ENCODE measurements around the gene STUM. TPM values are rescaled to one million over a fixed set of nuclear protein-coding genes. Genes with fewer than 3 reads are reported as not detected.

Gene STUM
- total and polyA plus RNA-seq, 10 of the 15 experiments (the other 5 are each of a cell fraction or from before 2014, with no cell fraction given), result under 0.01 to 0.15 (median 0.09) TPM; not detected in 5

DNA sequence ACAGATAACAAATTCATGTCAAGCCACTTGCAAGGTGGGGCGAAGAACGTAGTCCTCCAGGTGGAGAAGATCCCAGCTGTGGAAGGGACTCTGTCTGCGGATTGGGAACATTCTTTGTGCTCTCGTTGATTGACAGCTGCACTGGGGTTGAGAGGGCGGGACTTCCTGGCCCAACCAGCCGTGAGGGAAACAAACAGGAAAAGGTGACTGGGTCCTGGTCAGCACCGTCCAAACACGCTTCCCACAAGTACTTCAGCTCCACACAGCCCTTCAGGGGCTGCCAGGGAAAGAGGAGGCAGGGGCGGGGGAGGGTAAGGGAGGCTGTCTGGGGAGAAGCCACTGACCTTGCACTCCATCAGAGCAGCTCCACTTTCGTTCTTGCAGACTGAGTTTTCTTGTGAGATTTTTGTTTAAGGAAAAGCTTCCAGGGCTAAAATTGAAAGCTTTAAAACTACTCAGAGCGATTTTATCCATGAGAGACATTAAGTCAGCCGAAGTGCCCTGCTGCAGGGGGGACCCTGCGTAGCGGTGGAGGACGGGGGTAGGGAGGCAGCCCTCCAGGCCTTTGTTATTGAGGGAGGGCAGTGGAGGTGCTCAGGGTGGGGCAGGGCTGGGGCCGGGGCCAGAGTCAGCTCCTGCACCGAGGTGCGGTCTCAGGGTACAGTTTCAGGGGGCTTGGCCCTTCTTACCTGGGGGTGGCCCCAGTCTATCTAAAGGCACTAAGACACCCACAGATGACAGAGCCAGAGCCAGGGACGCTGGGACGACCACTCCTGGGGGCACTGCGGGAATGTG lies 21.6 kb upstream of the STUM start (continued):
- TF ChIP-seq, protein P1, sequence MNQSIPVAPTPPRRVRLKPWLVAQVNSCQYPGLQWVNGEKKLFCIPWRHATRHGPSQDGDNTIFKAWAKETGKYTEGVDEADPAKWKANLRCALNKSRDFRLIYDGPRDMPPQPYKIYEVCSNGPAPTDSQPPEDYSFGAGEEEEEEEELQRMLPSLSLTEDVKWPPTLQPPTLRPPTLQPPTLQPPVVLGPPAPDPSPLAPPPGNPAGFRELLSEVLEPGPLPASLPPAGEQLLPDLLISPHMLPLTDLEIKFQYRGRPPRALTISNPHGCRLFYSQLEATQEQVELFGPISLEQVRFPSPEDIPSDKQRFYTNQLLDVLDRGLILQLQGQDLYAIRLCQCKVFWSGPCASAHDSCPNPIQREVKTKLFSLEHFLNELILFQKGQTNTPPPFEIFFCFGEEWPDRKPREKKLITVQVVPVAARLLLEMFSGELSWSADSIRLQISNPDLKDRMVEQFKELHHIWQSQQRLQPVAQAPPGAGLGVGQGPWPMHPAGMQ (IDR thresholded peaks at IDR 0.05; ENCODE audit: borderline replicate concordance), result no peak
- no peak for TF ChIP-seq NRF1 (conservative IDR thresholded peaks at IDR 0.05; ENCODE audit: low read depth, low read length)
- TF ChIP-seq PAX8 (IDR thresholded peaks at IDR 0.05), result no peak
- no peak for TF ChIP-seq HCFC1 (IDR thresholded peaks at IDR 0.05; ENCODE audit: low read length)
- TF ChIP-seq IKZF1 (conservative IDR thresholded peaks at IDR 0.05), result no peak
- TF ChIP-seq GABPA (IDR thresholded peaks at IDR 0.05; ENCODE audit: low read depth), result peak; percentile 33; the same call in 1 of the 2 replicates
- TF ChIP-seq, protein P2, sequence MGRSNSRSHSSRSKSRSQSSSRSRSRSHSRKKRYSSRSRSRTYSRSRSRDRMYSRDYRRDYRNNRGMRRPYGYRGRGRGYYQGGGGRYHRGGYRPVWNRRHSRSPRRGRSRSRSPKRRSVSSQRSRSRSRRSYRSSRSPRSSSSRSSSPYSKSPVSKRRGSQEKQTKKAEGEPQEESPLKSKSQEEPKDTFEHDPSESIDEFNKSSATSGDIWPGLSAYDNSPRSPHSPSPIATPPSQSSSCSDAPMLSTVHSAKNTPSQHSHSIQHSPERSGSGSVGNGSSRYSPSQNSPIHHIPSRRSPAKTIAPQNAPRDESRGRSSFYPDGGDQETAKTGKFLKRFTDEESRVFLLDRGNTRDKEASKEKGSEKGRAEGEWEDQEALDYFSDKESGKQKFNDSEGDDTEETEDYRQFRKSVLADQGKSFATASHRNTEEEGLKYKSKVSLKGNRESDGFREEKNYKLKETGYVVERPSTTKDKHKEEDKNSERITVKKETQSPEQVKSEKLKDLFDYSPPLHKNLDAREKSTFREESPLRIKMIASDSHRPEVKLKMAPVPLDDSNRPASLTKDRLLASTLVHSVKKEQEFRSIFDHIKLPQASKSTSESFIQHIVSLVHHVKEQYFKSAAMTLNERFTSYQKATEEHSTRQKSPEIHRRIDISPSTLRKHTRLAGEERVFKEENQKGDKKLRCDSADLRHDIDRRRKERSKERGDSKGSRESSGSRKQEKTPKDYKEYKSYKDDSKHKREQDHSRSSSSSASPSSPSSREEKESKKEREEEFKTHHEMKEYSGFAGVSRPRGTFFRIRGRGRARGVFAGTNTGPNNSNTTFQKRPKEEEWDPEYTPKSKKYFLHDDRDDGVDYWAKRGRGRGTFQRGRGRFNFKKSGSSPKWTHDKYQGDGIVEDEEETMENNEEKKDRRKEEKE (IDR thresholded peaks at IDR 0.05), result no peak
- TF ChIP-seq ZBED1 (IDR thresholded peaks at IDR 0.05; ENCODE audit: borderline replicate concordance), result no peak
- TF ChIP-seq, protein P3, sequence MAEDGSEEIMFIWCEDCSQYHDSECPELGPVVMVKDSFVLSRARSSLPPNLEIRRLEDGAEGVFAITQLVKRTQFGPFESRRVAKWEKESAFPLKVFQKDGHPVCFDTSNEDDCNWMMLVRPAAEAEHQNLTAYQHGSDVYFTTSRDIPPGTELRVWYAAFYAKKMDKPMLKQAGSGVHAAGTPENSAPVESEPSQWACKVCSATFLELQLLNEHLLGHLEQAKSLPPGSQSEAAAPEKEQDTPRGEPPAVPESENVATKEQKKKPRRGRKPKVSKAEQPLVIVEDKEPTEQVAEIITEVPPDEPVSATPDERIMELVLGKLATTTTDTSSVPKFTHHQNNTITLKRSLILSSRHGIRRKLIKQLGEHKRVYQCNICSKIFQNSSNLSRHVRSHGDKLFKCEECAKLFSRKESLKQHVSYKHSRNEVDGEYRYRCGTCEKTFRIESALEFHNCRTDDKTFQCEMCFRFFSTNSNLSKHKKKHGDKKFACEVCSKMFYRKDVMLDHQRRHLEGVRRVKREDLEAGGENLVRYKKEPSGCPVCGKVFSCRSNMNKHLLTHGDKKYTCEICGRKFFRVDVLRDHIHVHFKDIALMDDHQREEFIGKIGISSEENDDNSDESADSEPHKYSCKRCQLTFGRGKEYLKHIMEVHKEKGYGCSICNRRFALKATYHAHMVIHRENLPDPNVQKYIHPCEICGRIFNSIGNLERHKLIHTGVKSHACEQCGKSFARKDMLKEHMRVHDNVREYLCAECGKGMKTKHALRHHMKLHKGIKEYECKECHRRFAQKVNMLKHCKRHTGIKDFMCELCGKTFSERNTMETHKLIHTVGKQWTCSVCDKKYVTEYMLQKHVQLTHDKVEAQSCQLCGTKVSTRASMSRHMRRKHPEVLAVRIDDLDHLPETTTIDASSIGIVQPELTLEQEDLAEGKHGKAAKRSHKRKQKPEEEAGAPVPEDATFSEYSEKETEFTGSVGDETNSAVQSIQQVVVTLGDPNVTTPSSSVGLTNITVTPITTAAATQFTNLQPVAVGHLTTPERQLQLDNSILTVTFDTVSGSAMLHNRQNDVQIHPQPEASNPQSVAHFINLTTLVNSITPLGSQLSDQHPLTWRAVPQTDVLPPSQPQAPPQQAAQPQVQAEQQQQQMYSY (CRISPR knock-in tag; IDR thresholded peaks at IDR 0.05), result no peak
- no peak for TF ChIP-seq CEBPB (IDR thresholded peaks at IDR 0.05; ENCODE audit: borderline replicate concordance in 1 of 2, low read depth in 2 of 2, low read length in 2 of 2)
- TF ChIP-seq CBFB (IDR thresholded peaks at IDR 0.05; ENCODE audit: low read depth), result no peak
- TF ChIP-seq, protein P4, sequence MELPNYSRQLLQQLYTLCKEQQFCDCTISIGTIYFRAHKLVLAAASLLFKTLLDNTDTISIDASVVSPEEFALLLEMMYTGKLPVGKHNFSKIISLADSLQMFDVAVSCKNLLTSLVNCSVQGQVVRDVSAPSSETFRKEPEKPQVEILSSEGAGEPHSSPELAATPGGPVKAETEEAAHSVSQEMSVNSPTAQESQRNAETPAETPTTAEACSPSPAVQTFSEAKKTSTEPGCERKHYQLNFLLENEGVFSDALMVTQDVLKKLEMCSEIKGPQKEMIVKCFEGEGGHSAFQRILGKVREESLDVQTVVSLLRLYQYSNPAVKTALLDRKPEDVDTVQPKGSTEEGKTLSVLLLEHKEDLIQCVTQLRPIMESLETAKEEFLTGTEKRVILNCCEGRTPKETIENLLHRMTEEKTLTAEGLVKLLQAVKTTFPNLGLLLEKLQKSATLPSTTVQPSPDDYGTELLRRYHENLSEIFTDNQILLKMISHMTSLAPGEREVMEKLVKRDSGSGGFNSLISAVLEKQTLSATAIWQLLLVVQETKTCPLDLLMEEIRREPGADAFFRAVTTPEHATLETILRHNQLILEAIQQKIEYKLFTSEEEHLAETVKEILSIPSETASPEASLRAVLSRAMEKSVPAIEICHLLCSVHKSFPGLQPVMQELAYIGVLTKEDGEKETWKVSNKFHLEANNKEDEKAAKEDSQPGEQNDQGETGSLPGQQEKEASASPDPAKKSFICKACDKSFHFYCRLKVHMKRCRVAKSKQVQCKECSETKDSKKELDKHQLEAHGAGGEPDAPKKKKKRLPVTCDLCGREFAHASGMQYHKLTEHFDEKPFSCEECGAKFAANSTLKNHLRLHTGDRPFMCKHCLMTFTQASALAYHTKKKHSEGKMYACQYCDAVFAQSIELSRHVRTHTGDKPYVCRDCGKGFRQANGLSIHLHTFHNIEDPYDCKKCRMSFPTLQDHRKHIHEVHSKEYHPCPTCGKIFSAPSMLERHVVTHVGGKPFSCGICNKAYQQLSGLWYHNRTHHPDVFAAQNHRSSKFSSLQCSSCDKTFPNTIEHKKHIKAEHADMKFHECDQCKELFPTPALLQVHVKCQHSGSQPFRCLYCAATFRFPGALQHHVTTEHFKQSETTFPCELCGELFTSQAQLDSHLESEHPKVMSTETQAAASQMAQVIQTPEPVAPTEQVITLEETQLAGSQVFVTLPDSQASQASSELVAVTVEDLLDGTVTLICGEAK (IDR thresholded peaks at IDR 0.05; ENCODE audit: borderline replicate concordance), result no peak
- no peak for TF ChIP-seq YY1 (IDR thresholded peaks at IDR 0.05; ENCODE audit: low read depth, low read length)
- no peak for TF ChIP-seq FOXK2 (IDR thresholded peaks at IDR 0.05)
- no peak for TF ChIP-seq ZNF24 (IDR thresholded peaks at IDR 0.05)
